ENCODE results near the gene RAP1A. TPM values are rescaled to one million over a fixed set of nuclear protein-coding genes. Genes with fewer than 3 reads are reported as not detected.

RAP1A gene
- total and polyA plus RNA-seq, 10 donors: 83.3 to 125 (median 105) TPM

GRCh38 chr1:111638320-111638719 is 18.7 kb downstream of the RAP1A start:
- no peak overlapping the region for H3K27ac ChIP-seq
- H3K4me3 ChIP-seq: no peak overlapping the region
- H3K27me3 ChIP-seq (replicated peaks in 1 of 7): no peaks in the 10 kb centered on the region
- H3K4me1 ChIP-seq: peaks cover 18 to 96% (median 60%) of the 10 kb centered on the region in 6 donors
- H3K9me3 ChIP-seq: peaks cover 0 to 3% (median 0%) of the 10 kb centered on the region in 8 donors
- intact Hi-C loops (cut with DNase I; ENCODE audit: low total_unique reads): no loop called here
- peaks cover 0 to 14% (median 0%) of the 10 kb centered on the region in 6 donors for H3K36me3 ChIP-seq
- DNase-seq: no peak
- WGBS, 5 donors: 74 to 84% (median 83%) methylated on average over 4 of the region's 4 CpGs
- TF ChIP-seq CTCF (IDR thresholded peaks at IDR 0.05 in 8 of 11, conservative IDR thresholded peaks at IDR 0.05 in 3 of 11): no peak
- TF ChIP-seq POLR2A (IDR thresholded peaks at IDR 0.05): no peak
- TF ChIP-seq POLR2AphosphoS5 (IDR thresholded peaks at IDR 0.05): no peak

DNA sequence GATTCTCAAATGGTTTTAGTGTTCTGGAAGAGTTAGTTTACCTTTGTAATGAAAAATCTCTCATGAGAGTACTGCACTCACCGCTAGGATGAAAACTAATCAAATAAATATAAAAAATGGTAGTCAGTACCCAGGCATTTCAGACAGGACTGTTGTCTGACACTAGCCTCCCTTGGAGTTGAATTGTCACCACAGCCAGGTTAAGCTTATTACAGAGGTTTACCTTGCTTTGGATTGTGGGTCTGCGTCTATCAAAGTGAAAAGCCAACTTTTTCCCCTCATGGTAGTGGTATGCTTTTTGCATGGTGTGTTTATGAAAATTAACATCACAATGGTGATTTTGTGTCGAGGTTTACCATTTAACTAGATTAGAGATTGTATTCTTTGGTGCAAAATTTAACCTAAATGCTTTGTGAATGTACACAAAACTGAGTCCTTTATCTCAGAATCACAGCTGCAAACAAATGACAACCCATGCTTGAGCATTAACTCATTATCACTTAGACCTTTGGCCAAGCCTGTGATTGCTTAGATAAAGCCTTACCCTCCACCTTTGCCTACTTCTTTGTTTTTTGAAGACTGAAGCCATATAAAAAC is 20.1 kb downstream of the RAP1A start:
- peaks cover 22 to 96% (median 61%) of the 10 kb centered on the region in 6 donors for H3K4me1 ChIP-seq
- no peak overlapping the region for H3K27ac ChIP-seq
- H3K4me3 ChIP-seq: no peak overlapping the region
- DNase-seq: no peak
- WGBS, 5 donors: 86 to 94% (median 92%) methylated on average over 3 of the region's 3 CpGs
- H3K9me3 ChIP-seq: peaks cover 0 to 8% (median 0%) of the 10 kb centered on the region in 8 donors
- TF ChIP-seq POLR2A (IDR thresholded peaks at IDR 0.05) (no peak), CTCF (IDR thresholded peaks at IDR 0.05 in 8 of 11, conservative IDR thresholded peaks at IDR 0.05 in 3 of 11) (no peak), POLR2AphosphoS5 (IDR thresholded peaks at IDR 0.05) (no peak)
- no peaks in the 10 kb centered on the region for H3K27me3 ChIP-seq (replicated peaks in 1 of 7)
- peaks cover 0 to 20% (median 0%) of the 10 kb centered on the region in 6 donors for H3K36me3 ChIP-seq
- intact Hi-C loops (cut with DNase I; ENCODE audit: low total_unique reads): no loop called here

GRCh38 chr1:111643097-111643496 is 23.5 kb downstream of the RAP1A start:
- peaks cover 0 to 8% (median 0%) of the 10 kb centered on the region in 8 donors for H3K9me3 ChIP-seq
- no peak overlapping the region for H3K4me3 ChIP-seq
- no peak for DNase-seq
- no peak overlapping the region for H3K27ac ChIP-seq
- peaks cover 0 to 17% (median 0%) of the 10 kb centered on the region in 6 donors for H3K36me3 ChIP-seq
- H3K4me1 ChIP-seq: peaks cover 9 to 96% (median 54%) of the 10 kb centered on the region in 6 donors
- H3K27me3 ChIP-seq (replicated peaks in 1 of 7): no peaks in the 10 kb centered on the region
- TF ChIP-seq CTCF (IDR thresholded peaks at IDR 0.05 in 8 of 11, conservative IDR thresholded peaks at IDR 0.05 in 3 of 11) (no peak), POLR2A (IDR thresholded peaks at IDR 0.05) (no peak), POLR2AphosphoS5 (IDR thresholded peaks at IDR 0.05) (no peak)
- 83 to 92% (median 87%) methylated on average over 2 of the region's 2 CpGs for WGBS, 5 donors
- intact Hi-C loops (cut with DNase I; ENCODE audit: low total_unique reads): no loop called here

GRCh38 chr1:111643696-111644095 is 24.1 kb downstream of the RAP1A start:
- Histone ChIP-seq H3K4me1 (peaks cover 7 to 96% (median 54%) of the 10 kb centered on the region in 6 donors), H3K36me3 (peaks cover 0 to 23% (median 0%) of the 10 kb centered on the region in 6 donors), H3K27me3 (replicated peaks in 1 of 7) (no peaks in the 10 kb centered on the region), H3K4me3 (no peak overlapping the region), H3K27ac (no peak overlapping the region), H3K9me3 (peaks cover 0 to 8% (median 0%) of the 10 kb centered on the region in 8 donors)
- intact Hi-C loops (cut with DNase I; ENCODE audit: low total_unique reads): no loop called here
- DNase-seq: no peak
- 96 to 99% (median 97%) methylated on average over 3 of the region's 3 CpGs for WGBS, 5 donors
- no peak for TF ChIP-seq POLR2A (IDR thresholded peaks at IDR 0.05)
- TF ChIP-seq CTCF (IDR thresholded peaks at IDR 0.05 in 8 of 11, conservative IDR thresholded peaks at IDR 0.05 in 3 of 11): no peak
- no peak for TF ChIP-seq POLR2AphosphoS5 (IDR thresholded peaks at IDR 0.05)

Data from spleen (tissue), 11 donors.